HEK293 (cell line): Measurements from ENCODE around the gene PGS1.
A peak's percentile ranks its signal among the peaks of the same experiment; 100 is the strongest.

Experiments
- CTCF ChIA-PET: fragments of 350-600 bp; formaldehyde crosslinking; extraction: SDS; loops from one replicate; lab custom pipeline; 2021; ENCODE audit warnings: antibody characterized with exemption; lab: Yijun Ruan, JAX
- POLR2A ChIA-PET: fragments of 300-600 bp; formaldehyde crosslinking; extraction: SDS; loops from one replicate; lab custom pipeline; 2020; ENCODE audit warnings: antibody characterized with exemption, inconsistent platforms; lab: Yijun Ruan, JAX
- H3K27ac ChIP-seq: fragments of 200-500 bp; sonication (Bioruptor generic); 2 replicates; pipeline ENCODE4 v1.5.1; 2014; ENCODE audit warnings: low read depth, low read length, control low read depth, inconsistent platforms; ENCODE audit errors: extremely low read depth
- H3K36me3 ChIP-seq, 2 experiments: fragments of 200-500 bp in 1 of 2; sonication (Bioruptor generic) in 1 of 2; 1 replicate in 1 of 2; 2 replicates in 1 of 2; pipeline ENCODE4 v1.5.1; 2014 to 2017; ENCODE audit warnings: inconsistent platforms in 2 of 2, low read length in 2 of 2; ENCODE audit not compliant: control insufficient read depth in 2 of 2, insufficient read depth in 1 of 2
- H3K4me1 ChIP-seq: fragments of 200-500 bp; sonication (Bioruptor generic); 2 replicates; pipeline ENCODE4 v1.5.1; 2014; ENCODE audit warnings: mild to moderate bottlenecking, low read length, inconsistent platforms; ENCODE audit not compliant: control insufficient read depth, insufficient read depth
- H3K4me3 ChIP-seq: 2 replicates; pipeline ENCODE4 v1.5.1; 2011; ENCODE audit warnings: low read depth, mild to moderate bottlenecking, control low read depth, low read length, moderate library complexity
- H3K9me3 ChIP-seq: fragments of 200-500 bp; sonication (Bioruptor generic); 2 replicates; pipeline ENCODE4 v1.5.1; 2014; ENCODE audit warnings: low read depth, low read length, inconsistent platforms; ENCODE audit not compliant: control insufficient read depth, insufficient read depth
- CTCF ChIP-seq: fragments of 450-650 bp; formaldehyde crosslinking; IDR thresholded peaks from 2 replicates; pipeline ENCODE4 v1.5.1; 2016; ENCODE audit warnings: missing biosample characterization, missing genetic modification characterization
- IKZF3 ChIP-seq: fragments of 450-650 bp; IDR thresholded peaks from 2 replicates; pipeline ENCODE4 v1.5.0; 2018; ENCODE audit warnings: missing biosample characterization, mild to moderate bottlenecking, missing genetic modification characterization, moderate library complexity
- KLF1 ChIP-seq: fragments of 450-650 bp; formaldehyde crosslinking; IDR thresholded peaks from 2 replicates; pipeline ENCODE4 v1.5.1; 2016; ENCODE audit warnings: missing biosample characterization, missing genetic modification characterization
- MYNN ChIP-seq: fragments of 450-650 bp; formaldehyde crosslinking; IDR thresholded peaks from 2 replicates; pipeline ENCODE4 v1.5.1; 2016; ENCODE audit warnings: missing biosample characterization, missing genetic modification characterization, borderline replicate concordance
- PRDM4 ChIP-seq: fragments of 450-650 bp; formaldehyde crosslinking; IDR thresholded peaks from 2 replicates; pipeline ENCODE4 v1.5.1; 2017; ENCODE audit warnings: missing biosample characterization, missing genetic modification characterization
- SP2 ChIP-seq: fragments of 450-650 bp; formaldehyde crosslinking; IDR thresholded peaks from 2 replicates; pipeline ENCODE4 v1.5.1; 2016; ENCODE audit warnings: missing biosample characterization, missing genetic modification characterization
- SP7 ChIP-seq: fragments of 450-650 bp; formaldehyde crosslinking; IDR thresholded peaks from 2 replicates; pipeline ENCODE4 v1.5.1; 2016; ENCODE audit warnings: missing biosample characterization, missing genetic modification characterization
- ZBTB26 ChIP-seq: fragments of 450-650 bp; formaldehyde crosslinking; optimal IDR thresholded peaks from 2 replicates; pipeline ENCODE3; 2016; ENCODE audit warnings: missing biosample characterization, mild to moderate bottlenecking, missing genetic modification characterization
- ZFHX2 ChIP-seq: fragments of 450-650 bp; formaldehyde crosslinking; conservative IDR thresholded peaks from 2 replicates; pipeline ENCODE4 v1.5.1; 2016; ENCODE audit warnings: missing biosample characterization, missing genetic modification characterization
- ZNF2 ChIP-seq: fragments of 450-650 bp; formaldehyde crosslinking; IDR thresholded peaks from 2 replicates; pipeline ENCODE4 v1.5.1; 2016; ENCODE audit warnings: missing biosample characterization, missing genetic modification characterization
- ZNF302 ChIP-seq: fragments of 450-650 bp; formaldehyde crosslinking; IDR thresholded peaks from 2 replicates; pipeline ENCODE4 v1.5.1; 2016; ENCODE audit warnings: missing biosample characterization, missing genetic modification characterization, low read depth
- ZNF366 ChIP-seq: fragments of 450-650 bp; formaldehyde crosslinking; conservative IDR thresholded peaks from 2 replicates; pipeline ENCODE4 v1.5.1; 2016; ENCODE audit warnings: missing biosample characterization, missing genetic modification characterization
- ZNF529 ChIP-seq: fragments of 450-650 bp; formaldehyde crosslinking; IDR thresholded peaks from 2 replicates; pipeline ENCODE4 v1.5.1; 2017; ENCODE audit warnings: missing genetic modification characterization, missing biosample characterization; ENCODE audit not compliant: insufficient replicate concordance

Gene PGS1

GRCh38 chr17:78422267-78422605 lies 43.8 kb downstream of the PGS1 start:
- H3K4me3 ChIP-seq: no peak overlapping the region
- no peaks in the 10 kb centered on the region for H3K4me1 ChIP-seq
- ChIA-PET POLR2A (interaction anchor here (0.8 to 1.5 kb wide), 3 partner anchors 10 to 171 kb away, joined by 4 to 5 read pairs (median 5); no protein-coding TSS in a partner anchor), CTCF (interaction anchor here (0.5 to 11.5 kb wide), 48 partner anchors 8 to 750 kb away, joined by 3 to 137 read pairs (median 5); partner anchors contain the start of genes AFMID, PGS1, SOCS3 and TK1)
- H3K9me3 ChIP-seq: no peaks in the 10 kb centered on the region
- no peak for TF ChIP-seq ZNF302
- TF ChIP-seq MYNN: no peak
- 0 out of 2 replicates have a peak, but pooled peaks have one; percentile 8 for TF ChIP-seq ZNF2 (tag by site-specific recombination)
- peak; percentile 11 for TF ChIP-seq ZBTB26 (tag by site-specific recombination)
- 0 out of 2 replicates have a peak, but pooled peaks have one; percentile 20 for TF ChIP-seq ZNF366 (tag by site-specific recombination)
- 0 out of 2 replicates have a peak, but pooled peaks have one; percentile 77 for TF ChIP-seq PRDM4 (tag by site-specific recombination)
- no peak for TF ChIP-seq SP2 (tag by site-specific recombination)
- no peak for TF ChIP-seq CTCF
- no peak overlapping the region for H3K27ac ChIP-seq
- peaks cover 15 to 93% of the 10 kb centered on the region in 2 experiments; a peak in 2 of 3 replicates for H3K36me3 ChIP-seq

GRCh38 chr17:78422872-78423588 lies 44.6 kb downstream of the PGS1 start:
- Histone ChIP-seq H3K27ac (no peak overlapping the region), H3K9me3 (no peaks in the 10 kb centered on the region), H3K4me3 (no peak overlapping the region), H3K36me3 (peaks cover 15 to 93% of the 10 kb centered on the region in 2 experiments; a peak in 2 of 3 replicates), H3K4me1 (no peaks in the 10 kb centered on the region)
- 0 out of 2 replicates have a peak, but pooled peaks have one; percentile 16 for TF ChIP-seq IKZF3 (tag by site-specific recombination)
- peak; percentile 22; the same call in 1 of the 2 replicates for TF ChIP-seq ZFHX2 (tag by site-specific recombination)
- no peak for TF ChIP-seq ZBTB26 (tag by site-specific recombination)
- CTCF ChIA-PET: interaction anchor here (0.5 to 11.5 kb wide), 36 partner anchors 8 to 341 kb away, joined by 3 to 137 read pairs (median 5); partner anchors contain the start of genes AFMID, PGS1, SOCS3 and TK1
- POLR2A ChIA-PET: interaction anchor here (0.7 to 1.5 kb wide), 2 partner anchors 27 to 62 kb away, joined by 5 read pairs; no protein-coding TSS in a partner anchor

- no peaks in the 10 kb centered on the region for H3K4me1 ChIP-seq
- H3K4me3 ChIP-seq: no peak overlapping the region
- H3K36me3 ChIP-seq: peaks cover 12 to 90% of the 10 kb centered on the region in 2 experiments; a peak in 2 of 3 replicates
- no peaks in the 10 kb centered on the region for H3K9me3 ChIP-seq
- peak; percentile 50; the same call in 1 of the 2 replicates for TF ChIP-seq KLF1 (tag by site-specific recombination)
- TF ChIP-seq SP7: peak; percentile 86
- TF ChIP-seq ZNF529: no peak
- TF ChIP-seq, all 188 proteins: peak for 2
- ChIA-PET POLR2A (no interaction called here), CTCF (interaction anchor here (0.5 to 11.5 kb wide), 8 partner anchors 13 to 204 kb away, joined by 3 to 137 read pairs (median 4); partner anchors contain the start of gene SOCS3)
- H3K27ac ChIP-seq: no peak overlapping the region
Observed at GRCh38 chr17:78423961-78424675, 45.7 kb downstream of the PGS1 start.
